ENCODE measurements around the gene TTLL9. TPM values are rescaled to one million over a fixed set of nuclear protein-coding genes. Genes with fewer than 3 reads are reported as not detected.
A peak's percentile ranks its signal among the peaks of the same experiment; 100 is the strongest.

The TTLL9 gene
- total and polyA plus RNA-seq, 2 of the 13 experiments (the other 11 are each of a cell fraction or from before 2014, with no cell fraction given): not detected

DNA sequence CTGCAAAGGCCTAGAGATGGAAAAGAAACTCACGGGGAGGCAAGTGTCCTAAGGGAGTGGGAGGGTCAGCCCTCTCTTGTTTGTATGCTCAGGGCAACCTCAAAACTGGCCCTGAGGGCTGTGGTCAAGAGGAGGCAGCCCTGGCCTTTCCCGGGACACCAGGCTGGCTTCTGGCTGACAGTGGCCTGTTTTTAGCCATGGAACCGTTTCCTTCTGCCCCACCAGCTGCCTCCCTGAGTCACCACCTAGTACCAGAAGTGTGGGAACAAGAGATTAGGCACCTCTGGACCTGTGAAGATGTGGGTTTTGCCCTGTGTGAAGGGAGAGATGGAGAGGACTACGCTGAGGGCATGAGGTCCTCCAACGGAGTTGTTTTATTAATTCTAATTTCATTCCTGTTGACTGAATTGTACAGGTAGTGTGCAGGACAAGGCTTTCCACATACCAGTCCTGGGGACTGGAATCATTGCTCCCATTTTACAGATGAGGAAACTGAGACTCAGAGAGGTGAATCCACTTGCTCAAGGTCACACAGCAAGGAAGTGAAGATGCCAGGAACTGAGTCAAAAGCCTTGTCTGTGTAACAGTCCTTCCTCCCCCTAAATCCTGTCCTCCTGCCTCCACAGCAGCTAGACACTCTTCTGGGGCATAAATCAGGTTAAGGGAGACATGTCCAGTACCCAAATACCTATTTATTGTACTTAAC, 30.5 kb upstream of the TTLL9 start:
- no peak overlapping the region for H3K27ac ChIP-seq (ENCODE audit: extremely low read length, insufficient read depth, low read length)
- ATAC-seq: no peak
- no peak overlapping the region for H3K9ac ChIP-seq (ENCODE audit: insufficient read depth, low read depth, low read length)
- in situ Hi-C loops (cut with HindIII; ENCODE audit: extremely low pct_ligation_motif_present, low pct_unique_long_range_greater_than_20kb) (no loop called here), intact Hi-C loops (cut with micrococcal nuclease; ENCODE audit: unreplicated experiment) (no loop called here)
- no peak for FAIRE-seq
- TF ChIP-seq, protein P1, sequence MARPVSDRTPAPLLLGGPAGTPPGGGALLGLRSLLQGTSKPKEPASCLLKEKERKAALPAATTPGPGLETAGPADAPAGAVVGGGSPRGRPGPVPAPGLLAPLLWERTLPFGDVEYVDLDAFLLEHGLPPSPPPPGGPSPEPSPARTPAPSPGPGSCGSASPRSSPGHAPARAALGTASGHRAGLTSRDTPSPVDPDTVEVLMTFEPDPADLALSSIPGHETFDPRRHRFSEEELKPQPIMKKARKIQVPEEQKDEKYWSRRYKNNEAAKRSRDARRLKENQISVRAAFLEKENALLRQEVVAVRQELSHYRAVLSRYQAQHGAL (CRISPR knock-in tag; IDR thresholded peaks at IDR 0.05; ENCODE audit: not compliant biosample characterization): no peak
- TF ChIP-seq ZNF557 (CRISPR knock-in tag; IDR thresholded peaks at IDR 0.05): no peak
- TF ChIP-seq ZNF772 (CRISPR knock-in tag; IDR thresholded peaks at IDR 0.05): no peak
- peak; percentile 71; the same call in 1 of the 2 replicates for TF ChIP-seq ZNF768 (CRISPR knock-in tag; IDR thresholded peaks at IDR 0.05)
- peak; percentile 93 for TF ChIP-seq ZNF629 (CRISPR knock-in tag; conservative IDR thresholded peaks at IDR 0.05)
- peak; percentile 39; the same call in 1 of the 2 replicates for TF ChIP-seq CHD4 (IDR thresholded peaks at IDR 0.05; ENCODE audit: borderline replicate concordance, low read length)
- no peak for TF ChIP-seq ZNF775 (CRISPR knock-in tag; IDR thresholded peaks at IDR 0.05; ENCODE audit: borderline replicate concordance)
- no peak for TF ChIP-seq KAT2B (IDR thresholded peaks at IDR 0.05; ENCODE audit: borderline replicate concordance, low read depth, low read length)
- no peak for TF ChIP-seq PTBP1 (IDR thresholded peaks at IDR 0.05; ENCODE audit: low read depth, low read length, poor library complexity, severe bottlenecking)
- TF ChIP-seq ZNF839 (CRISPR knock-in tag; IDR thresholded peaks at IDR 0.05; ENCODE audit: borderline replicate concordance): no peak
- TF ChIP-seq ATM (IDR thresholded peaks at IDR 0.05; ENCODE audit: borderline replicate concordance): no peak
- TF ChIP-seq NR2C2 (CRISPR knock-in tag; IDR thresholded peaks at IDR 0.05; ENCODE audit: borderline replicate concordance): no peak
- no peak for TF ChIP-seq NR2F6 (IDR thresholded peaks at IDR 0.05)
- no peak for TF ChIP-seq NR2F6 (CRISPR knock-in tag; IDR thresholded peaks at IDR 0.05)
- TF ChIP-seq, protein P2, sequence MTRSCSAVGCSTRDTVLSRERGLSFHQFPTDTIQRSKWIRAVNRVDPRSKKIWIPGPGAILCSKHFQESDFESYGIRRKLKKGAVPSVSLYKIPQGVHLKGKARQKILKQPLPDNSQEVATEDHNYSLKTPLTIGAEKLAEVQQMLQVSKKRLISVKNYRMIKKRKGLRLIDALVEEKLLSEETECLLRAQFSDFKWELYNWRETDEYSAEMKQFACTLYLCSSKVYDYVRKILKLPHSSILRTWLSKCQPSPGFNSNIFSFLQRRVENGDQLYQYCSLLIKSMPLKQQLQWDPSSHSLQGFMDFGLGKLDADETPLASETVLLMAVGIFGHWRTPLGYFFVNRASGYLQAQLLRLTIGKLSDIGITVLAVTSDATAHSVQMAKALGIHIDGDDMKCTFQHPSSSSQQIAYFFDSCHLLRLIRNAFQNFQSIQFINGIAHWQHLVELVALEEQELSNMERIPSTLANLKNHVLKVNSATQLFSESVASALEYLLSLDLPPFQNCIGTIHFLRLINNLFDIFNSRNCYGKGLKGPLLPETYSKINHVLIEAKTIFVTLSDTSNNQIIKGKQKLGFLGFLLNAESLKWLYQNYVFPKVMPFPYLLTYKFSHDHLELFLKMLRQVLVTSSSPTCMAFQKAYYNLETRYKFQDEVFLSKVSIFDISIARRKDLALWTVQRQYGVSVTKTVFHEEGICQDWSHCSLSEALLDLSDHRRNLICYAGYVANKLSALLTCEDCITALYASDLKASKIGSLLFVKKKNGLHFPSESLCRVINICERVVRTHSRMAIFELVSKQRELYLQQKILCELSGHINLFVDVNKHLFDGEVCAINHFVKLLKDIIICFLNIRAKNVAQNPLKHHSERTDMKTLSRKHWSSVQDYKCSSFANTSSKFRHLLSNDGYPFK (CRISPR knock-in tag; IDR thresholded peaks at IDR 0.05; ENCODE audit: borderline replicate concordance): no peak
- TF ChIP-seq ZMYM3 (CRISPR knock-in tag; IDR thresholded peaks at IDR 0.05): peak; percentile 67
- 0 out of 2 replicates have a peak, but pooled peaks have one; percentile 50 for TF ChIP-seq ADNP (CRISPR knock-in tag; IDR thresholded peaks at IDR 0.05)
- 0 out of 2 replicates have a peak, but pooled peaks have one; percentile 12 for TF ChIP-seq KDM1A (CRISPR knock-in tag; IDR thresholded peaks at IDR 0.05)
- TF ChIP-seq ZNF547 (CRISPR knock-in tag; IDR thresholded peaks at IDR 0.05): no peak
- no peak for TF ChIP-seq GTF3A (CRISPR knock-in tag; conservative IDR thresholded peaks at IDR 0.05)
- no peak for TF ChIP-seq ZBTB1 (CRISPR knock-in tag; IDR thresholded peaks at IDR 0.05; ENCODE audit: borderline replicate concordance)
- no peak for TF ChIP-seq REXO4 (CRISPR knock-in tag; IDR thresholded peaks at IDR 0.05; ENCODE audit: borderline replicate concordance)
- no peak for TF ChIP-seq ZNF841 (CRISPR knock-in tag; IDR thresholded peaks at IDR 0.05; ENCODE audit: borderline replicate concordance)
- peaks cover 11 to 46% of the 10 kb centered on the region in 2 experiments; a peak in 4 of 5 replicates for H3K27me3 ChIP-seq (ENCODE audit: control insufficient read depth in 1 of 2, insufficient read depth in 2 of 2, low read length in 2 of 2)
- WGBS (ENCODE audit: low lambda C conversion rate): 10% methylated on average over 5 of the region's 5 CpGs
- no peak overlapping the region for H3K4me3 ChIP-seq (replicated peaks in 1 of 3; ENCODE audit: insufficient read depth in 1 of 3, low read depth in 2 of 3, low read length in 3 of 3)
- H3K9me3 ChIP-seq (ENCODE audit: low read length): no peaks in the 10 kb centered on the region
- DNase-seq (ENCODE audit: low spot score): no peak
- H3K79me2 ChIP-seq (ENCODE audit: insufficient read depth, low read length): no peaks in the 10 kb centered on the region
- H3K36me3 ChIP-seq (replicated peaks in 1 of 2; ENCODE audit: control insufficient read depth in 1 of 2, insufficient read depth in 2 of 2, low read length in 2 of 2): no peaks in the 10 kb centered on the region
- no peak overlapping the region for H2AFZ ChIP-seq (ENCODE audit: low read length)
- H4K20me1 ChIP-seq (ENCODE audit: insufficient read depth, low read length): no peaks in the 10 kb centered on the region
- H3K4me2 ChIP-seq (ENCODE audit: low read depth, low read length): no peak overlapping the region
- no TSS peak for BruUV-seq (replicated peaks)
- CTCF ChIA-PET (ENCODE audit: low intra/inter-chr PET ratio, low total read pairs): no interaction called here
- POLR2A ChIA-PET: no interaction called here
- peaks cover 24% of the 10 kb centered on the region for H3K4me1 ChIP-seq (ENCODE audit: insufficient read depth, low read length)

Data from HepG2 (cell line).